NCI-H128 (cell line): Measurements from ENCODE around the gene PADI3.
"Not testable (repeated sequence)": the region's sequence is repeated elsewhere in the genome, so short reads cannot be mapped to it uniquely, and the experiment has no call there.

Experiments
- DNase-seq: peaks from one replicate; lab custom pipeline; 2025; ENCODE audit not compliant: unreplicated experiment; lab: John Stamatoyannopoulos, UW

PADI3 gene

DNA sequence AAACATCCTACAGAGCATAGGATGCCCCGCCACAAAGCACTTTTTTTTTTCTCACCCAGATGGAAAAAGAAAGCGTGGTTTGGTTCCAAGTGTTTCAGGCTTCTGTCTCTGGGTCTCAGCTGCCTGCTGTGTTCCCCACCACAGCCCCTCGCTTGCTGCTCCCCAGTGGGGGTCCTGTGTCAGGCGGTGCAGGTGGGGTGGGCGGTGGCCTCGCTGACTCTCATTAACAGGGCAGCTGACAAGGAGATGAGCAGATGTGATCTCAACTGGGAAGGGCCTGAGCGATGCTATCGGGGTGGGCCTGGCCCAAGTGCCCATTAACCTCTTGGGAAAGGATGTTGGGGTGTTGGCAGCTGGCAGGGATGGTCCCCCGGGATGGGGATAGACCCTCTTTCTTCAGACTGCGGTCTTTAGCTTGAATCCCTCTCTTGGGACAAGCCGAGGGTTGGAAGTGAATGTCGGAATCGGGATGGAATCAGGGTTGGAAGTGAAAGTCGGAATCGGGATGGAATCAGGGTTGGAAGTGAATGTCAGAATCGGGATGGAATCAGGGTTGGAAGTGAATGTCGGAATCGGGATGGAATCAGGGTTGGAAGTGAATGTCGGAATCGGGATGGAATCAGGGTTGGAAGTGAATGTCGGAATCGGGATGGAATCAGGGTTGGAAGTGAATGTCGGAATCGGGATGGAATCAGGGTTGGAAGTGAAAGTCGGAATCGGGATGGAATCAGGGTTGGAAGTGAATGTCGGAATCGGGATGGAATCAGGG is 7.7 kb upstream of the PADI3 start:
- not testable (repeated sequence) for DNase-seq

DNA sequence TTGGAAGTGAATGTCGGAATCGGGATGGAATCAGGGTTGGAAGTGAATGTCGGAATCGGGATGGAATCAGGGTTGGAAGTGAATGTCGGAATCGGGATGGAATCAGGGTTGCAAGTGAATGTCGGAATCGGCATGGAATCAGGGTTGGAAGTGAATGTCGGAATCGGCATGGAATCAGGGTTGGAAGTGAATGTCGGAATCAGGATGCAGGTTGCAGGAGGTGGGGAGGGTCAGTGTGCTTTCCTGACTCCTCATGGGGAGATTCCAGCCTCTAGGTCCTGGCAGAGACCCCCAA is 7.2 kb upstream of the PADI3 start:
- DNase-seq: not testable (repeated sequence)

DNA sequence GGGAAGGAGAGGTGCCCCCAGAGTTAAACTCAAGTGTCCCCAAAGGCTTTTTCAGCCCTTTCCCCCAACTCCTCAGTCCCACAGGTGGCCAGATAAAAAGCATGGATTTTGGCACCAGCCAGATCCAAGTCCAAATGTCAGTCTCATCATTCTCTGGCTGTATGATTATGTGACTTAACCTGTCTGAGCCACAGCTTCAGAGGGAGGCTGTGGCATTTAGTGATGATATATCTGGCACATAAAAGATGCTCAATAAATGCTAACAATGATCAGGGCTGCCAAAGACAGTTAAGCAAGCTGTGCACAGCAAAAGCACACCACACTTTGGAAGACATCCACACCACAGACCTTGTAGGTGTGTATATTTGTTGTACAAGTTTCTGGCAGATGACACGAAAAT is 5.6 kb upstream of the PADI3 start:
- no peak for DNase-seq

DNA sequence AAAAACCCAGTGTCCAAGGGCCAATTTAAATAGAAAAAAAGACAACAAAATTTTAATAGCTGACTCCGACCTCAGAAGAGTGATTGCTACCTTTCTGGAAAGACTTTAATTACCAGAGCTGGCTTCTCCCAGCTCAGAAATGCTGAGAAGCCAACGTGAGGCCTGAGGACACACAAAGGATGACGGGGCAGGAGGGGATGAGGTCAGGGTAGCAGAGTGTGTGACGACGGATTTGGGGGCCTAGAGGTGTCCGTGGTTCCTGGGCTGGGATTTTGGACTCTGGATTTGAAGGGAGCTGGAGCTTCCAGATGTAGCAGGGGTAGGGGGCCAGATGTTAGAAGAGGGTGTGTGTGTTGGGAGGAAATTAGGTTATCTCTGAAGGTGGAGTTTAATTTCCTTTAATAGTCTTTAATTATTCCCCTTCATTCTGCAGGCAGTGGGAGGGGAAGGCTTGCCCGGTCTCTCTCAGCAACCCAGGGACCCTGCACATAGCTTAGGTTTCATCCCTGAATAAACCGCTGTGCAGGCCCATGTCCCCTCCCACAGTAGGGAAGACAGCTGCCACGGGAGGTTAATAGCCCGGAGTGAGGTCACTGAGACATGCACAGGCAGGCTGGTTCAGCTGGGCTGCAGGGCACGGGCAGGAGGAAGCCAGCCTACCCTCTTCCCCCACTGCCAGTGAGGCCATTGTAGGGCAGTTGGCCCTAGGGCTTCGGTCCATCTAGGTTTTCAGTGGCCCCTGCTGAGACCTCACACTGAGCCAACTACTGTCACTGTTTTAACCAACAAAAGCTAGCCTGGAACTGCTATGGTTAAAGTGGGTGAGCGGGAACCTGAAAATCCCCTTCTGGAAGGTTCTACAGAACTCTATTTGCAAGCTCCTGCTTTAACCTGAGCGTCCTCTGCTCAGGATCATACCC is 3.8 kb upstream of the PADI3 start:
- no peak for DNase-seq

DNA sequence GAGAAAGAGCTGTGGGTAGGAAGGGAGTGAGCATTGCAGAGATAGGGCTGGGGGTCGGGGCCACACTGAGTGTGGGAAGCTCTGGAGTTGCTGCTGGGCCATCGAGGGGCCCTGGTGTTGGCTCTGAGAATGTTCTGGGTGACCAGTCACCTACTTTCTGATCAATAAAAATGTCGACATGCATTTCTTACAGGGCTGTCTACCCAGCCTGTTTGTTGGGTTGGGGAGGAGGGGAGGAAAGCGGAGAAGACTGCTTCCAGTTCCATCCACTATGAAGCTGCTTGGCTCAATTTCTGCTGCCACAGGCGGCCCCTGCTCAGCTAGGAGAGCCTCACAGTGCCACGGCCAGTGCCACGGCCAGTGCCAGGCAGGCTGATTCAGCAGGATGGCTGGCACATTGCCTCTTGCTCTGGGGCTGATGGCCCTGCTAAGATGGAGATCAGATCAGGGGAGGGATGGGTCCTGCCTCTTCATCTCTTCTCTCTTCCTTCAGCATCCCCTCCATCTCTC is 3.0 kb upstream of the PADI3 start:
- DNase-seq: no peak

DNA sequence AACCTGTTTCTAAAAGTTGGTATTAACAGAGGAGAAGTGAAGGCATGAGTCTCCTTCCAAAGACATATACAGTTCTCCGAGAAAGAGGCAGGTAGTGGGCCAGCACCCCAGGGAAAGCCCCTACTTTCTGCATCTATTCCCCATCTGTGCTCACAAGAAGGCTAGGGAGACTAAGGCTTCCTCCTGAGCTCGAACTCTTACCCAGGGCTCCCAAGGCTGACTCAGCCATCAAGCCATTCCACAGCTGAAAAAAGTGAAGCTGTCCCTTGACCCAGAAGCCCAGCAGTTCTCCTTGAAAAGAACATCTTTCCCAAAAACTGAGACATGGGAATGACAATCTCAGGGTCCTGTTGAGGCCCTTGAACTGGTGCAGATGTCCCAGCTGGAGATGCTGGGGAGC is 1.9 kb upstream of the PADI3 start:
- DNase-seq: no peak

DNA sequence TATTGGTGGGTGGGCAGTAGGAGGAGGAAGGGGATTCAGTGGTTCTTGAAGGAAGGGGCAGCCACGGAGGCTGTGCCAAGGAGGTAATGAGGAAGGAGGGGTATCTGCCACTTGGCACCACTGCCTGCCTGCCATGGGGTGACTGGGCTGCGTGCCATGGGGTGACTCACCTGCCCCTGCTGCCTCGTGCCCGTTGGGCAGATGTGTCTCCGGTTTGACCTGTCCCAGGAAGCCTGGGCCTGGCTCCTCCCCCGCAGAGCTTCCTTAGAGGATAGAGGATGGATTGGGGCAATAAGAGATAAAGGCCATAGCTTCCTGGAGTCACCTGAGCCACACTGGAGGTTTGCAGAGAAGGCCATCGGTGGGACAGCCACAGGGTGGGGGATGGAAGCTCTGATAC is 1.7 kb downstream of the PADI3 start:
- DNase-seq: no peak

DNA sequence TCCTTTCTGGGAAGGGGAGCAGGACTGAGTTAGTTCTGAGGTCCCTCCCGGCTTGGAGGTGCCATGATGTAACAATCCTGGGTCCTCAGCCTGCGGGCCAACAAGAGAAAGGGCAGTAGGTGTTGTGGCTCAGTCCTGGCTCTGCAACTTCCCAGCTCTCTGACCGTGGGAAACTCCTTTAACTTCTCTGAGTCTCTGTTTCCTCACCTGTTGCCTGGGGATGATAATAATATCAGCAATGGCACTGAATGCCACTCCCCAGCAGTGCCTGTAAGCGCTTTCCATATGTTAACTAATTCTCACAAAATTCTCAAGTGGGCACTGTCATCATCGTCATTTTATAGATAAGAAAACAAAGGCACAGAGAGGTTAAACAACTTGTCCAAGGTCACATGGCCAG is 2.3 kb downstream of the PADI3 start:
- DNase-seq: no peak

DNA sequence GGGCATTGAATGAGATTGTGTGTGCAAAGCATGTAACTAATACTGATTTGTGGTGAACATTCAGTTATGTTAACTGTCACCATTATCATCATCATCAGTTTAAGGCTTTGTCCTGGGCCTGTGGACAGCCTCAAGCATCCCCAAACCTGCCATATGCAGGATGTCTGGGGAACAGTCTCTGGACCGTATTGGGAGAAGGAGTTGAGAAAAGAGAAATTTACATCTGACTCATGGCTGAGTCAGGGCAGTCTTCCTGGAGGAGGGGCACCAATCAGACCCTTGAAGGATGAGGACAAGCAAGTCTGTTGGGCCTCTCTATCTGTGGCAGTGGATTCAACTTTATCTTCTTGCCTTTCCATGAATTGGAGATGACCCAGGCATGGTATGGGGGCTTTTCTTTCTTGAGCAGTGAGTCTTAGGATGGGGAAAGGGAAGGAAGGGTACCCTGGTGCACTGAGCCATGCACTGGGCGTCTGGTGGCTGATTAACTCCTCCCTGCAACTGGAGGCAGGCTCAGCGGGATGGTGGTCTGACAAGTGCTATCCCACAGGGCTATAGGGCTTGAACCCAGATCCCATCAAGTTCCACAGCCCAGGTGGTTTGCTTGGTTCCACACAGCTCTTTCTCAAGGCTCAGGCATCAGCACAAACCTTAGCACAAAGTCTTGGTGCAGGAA is 2.9 kb downstream of the PADI3 start:
- DNase-seq: no peak

DNA sequence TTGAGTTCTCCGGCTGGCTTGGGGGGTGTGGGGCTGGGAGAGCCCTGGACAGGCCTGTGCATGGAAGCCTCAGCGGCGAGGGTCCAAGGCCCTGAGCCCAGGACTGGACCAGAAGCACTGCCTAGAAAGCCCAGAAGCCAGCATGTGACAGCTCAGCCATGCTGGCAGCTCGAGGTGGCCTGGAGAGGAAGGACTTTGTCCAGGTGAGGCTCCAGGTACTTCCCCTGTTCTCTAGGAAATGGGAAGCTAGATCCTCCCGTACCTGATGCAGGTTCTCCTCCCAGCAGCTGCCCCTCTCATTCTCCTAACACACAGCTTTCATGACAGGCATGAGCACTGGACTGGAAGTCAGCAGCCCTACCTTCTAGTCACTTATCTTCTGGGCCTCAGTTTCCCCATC is 6.4 kb downstream of the PADI3 start:
- DNase-seq: no peak

DNA sequence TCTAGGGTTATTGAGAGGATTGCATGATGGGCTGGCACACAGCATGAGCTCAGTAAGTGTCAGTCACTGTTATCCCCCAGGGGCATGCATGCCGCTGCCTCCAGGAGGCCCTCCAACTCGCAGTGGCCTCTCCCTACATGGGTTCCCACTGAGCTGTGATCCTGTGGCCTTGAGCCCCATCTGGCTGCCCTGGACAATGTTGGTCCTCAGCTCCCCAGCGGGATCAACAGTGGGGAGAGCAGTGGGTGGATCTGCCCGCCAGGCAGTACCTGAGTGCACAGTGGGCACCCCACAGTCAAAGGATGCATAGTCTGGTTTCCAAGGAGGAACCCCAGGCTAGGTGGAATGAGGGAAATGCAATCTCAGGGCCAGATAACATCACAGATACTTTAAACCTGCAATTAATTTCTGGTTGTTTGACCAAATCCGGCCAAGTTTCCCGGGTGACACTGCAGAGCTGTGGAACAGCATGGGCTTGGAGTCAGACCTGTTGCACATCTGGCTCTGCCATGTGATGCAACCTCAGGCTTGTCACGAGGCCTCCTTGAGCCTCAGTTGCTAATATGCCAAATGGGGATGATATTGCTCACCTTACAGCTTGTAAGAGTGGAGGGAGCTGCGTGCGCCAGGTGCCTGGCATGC is 9.3 kb downstream of the PADI3 start:
- DNase-seq: no peak

DNA sequence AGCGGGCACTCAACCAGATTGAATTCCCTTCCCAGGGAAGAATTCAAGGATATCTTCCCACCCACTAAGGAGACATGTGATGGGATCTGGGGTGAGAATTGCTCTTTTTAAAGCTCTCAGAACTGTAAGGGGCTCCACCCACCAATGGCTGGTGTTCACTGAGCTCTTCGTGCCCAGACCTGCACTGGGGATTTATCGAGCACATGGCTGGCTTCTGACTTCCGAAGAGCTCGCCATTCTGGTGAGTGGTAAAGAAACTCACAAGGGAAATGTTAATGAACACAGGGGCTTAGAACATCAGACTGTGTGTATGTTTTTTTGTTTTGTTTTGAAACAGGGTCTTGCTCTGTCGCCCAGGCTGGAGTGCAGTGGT is 9.8 kb downstream of the PADI3 start:
- DNase-seq: no peak

DNA sequence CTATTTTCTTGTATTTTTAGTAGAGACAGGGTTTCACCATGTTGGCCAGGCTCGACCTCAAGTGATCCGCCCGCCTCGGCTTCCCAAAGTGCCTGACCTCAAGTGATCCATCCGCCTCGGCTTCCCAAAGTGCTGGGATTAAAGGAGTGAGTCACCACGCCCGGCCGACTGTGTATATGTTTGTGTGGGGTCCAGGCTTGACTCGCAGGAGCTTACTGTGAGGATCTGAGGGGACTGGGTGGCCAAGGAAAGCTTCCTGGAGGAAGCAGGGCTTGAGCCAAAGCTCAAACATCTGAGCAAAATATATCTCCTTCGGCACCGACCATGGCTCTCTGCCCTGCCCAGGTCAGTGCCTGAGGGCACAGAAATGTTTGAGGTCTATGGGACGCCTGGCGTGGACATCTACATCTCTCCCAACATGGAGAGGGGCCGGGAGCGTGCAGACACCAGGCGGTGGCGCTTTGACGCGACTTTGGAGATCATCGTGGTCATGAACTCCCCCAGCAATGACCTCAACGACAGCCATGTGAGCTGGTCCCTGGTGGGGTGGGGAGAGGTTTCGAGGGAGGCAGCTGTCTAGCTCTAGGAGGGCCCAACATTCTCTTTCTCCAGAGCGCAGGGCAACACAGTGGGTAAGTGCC is 10.5 kb downstream of the PADI3 start:
- no peak for DNase-seq

DNA sequence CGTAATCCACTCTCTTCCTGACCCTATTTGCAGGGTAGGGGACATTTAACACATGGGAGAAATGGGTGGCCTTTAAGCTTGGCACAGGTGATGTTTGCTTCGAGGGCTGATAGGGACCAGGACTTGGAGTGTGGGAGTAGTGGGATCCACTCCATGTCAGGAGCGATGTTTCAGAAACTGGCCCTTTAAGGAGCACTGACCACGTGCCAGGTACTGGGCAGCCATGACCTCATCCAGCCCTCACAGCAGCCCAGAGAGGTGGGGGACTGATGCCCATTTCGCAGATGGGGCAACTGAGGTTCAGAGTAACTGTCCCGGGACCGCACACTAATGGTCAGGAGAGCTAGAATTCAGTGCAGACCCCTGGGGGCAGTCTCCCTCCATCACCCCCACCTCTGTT is 11.4 kb downstream of the PADI3 start:
- DNase-seq: no peak

DNA sequence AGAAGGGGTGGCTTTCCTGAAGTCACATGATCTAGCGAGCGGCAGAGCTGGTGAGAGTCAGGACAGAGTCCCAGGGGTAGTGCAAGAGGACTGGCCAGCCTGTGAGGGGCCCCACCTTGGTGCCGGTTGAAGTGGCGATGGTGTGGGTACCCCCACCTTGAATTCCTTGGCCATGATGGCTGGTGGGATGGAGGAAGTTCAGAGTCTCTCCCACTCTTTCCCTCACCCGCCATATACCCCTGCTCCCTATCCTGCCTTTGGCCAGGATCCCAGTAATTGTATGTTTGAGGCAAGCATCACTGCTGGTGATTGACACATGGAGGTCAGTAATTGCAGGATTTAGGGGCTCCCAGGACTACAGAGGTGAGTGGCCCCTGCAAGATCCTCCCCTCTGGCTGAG is 11.8 kb downstream of the PADI3 start:
- DNase-seq: no peak

DNA sequence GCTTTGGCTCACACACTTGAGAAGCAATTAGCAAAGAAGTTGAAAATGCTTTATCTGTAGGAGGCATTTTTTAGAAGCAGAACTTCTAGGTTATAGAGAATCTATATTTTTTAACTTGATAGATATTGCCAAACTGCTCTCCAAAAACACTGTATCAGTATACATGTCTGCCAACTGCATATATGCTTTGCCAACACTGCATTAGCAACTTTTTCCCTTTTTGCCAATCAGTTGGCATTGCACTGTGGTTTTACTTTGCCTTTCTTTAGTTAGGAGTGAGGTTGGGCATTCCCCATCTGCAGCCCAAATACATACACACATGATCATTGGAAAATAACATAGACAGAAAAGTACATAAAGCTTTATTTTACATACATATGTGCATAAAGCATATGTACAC is 15.0 kb downstream of the PADI3 start:
- DNase-seq: no peak

DNA sequence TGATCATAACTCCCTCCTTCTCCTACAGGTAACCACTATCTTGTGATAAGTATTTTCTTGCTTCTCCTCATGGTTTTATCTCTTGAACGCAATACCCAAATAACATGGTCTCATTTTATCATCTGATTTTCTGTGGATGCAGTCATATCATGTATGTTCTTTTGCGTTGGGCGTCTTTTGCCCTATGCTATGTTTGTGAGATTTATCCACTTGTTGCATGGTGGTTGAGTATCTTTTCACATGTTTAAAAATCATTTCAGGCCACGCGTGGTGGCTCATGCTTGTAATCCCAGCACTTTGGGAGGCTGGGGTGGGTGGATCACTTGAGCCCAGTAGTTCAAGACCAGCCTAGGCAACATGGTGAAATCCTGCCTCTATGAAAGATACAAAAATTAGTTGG is 15.6 kb downstream of the PADI3 start:
- DNase-seq: no peak

DNA sequence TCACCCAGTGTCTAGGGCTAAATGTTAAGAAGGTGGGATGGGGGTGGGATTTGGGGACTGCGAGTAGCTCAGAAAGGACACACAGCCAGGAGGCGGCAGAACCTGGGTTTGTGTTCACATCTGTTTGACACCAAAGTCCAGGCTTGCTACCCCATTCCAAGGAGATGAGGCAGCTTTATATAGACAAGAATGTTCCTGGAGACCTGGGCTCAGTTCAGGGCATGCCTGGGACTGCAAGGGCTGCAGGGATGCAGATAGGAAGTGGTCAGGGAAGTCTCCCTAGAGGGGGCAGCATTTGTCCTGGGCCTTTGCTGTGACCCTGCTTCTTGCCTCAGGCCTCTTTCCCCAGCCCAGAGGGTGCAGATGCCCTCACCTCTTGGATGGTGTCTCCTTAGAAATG is 16.3 kb downstream of the PADI3 start:
- no peak for DNase-seq

DNA sequence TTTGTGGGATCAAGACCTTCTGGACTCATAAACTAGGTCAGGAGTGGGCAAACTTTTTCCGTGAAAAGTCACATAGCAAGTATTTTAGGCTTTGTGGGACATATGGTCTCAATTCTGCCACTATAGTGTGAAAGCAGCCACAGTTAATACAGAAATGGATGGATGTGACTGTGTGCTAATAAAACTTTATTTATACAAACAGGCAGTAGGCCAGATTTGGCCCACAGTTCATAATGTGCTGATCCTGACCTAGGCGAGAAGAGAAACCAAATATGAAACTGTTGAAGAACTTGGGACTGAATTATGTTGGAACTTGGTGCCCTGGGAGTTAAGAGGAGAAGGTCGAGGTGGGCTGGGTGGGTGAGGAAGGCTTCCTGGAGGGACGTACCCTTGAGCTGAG is 17.1 kb downstream of the PADI3 start:
- DNase-seq: no peak

DNA sequence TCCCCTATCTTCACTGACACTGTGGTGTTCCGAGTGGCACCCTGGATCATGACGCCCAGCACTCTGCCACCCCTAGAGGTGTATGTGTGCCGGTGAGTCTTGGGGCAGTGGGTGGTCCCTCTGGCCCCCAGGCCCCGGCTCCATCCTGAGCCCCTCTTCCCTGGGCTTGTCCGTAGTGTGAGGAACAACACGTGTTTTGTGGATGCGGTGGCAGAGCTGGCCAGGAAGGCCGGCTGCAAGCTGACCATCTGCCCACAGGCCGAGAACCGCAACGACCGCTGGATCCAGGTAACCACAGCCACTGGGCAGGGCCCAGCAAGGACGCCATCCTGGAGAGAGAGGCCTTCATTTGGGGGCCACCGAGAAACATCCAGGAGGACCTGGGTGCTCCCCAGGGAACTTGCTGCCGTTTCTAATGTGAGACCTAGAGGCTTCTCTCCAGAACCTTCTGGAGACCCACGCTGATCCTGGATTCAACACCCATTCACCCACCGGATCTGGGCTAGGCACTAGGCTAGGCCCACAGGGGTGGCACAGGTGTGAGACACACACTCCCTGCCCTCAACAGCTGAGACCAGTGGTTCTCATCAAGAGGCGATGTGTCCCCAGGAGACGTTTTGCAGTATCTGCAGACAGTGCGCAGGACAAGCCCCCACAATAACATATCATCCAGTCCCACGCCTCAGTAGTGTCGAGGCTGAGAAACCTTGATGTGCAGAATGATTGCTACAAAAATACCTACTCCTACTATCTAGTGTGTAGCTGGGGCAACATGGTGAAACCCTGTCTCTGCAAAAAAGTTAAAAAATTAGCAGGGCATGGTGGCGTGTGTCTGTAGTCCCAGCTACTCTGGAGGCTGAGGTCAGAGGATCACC is 22.2 kb downstream of the PADI3 start:
- DNase-seq: no peak
